H9 (cell line): Measurements from ENCODE around the gene FTO. TPM values are rescaled to one million over a fixed set of nuclear protein-coding genes. Genes with fewer than 3 reads are reported as not detected.

Experiments used
- DNase-seq: peaks from one replicate; pipeline ENCODE4 v3.0.0-alpha.2; 2017
- H2AFZ ChIP-seq: one replicate; pipeline ENCODE4 v1.6.1; 2013; ENCODE audit warnings: mild to moderate bottlenecking, low read length, control low read depth, moderate library complexity
- H2AK5ac ChIP-seq: 2 replicates; pipeline ENCODE4 v1.6.1; 2013; ENCODE audit warnings: low read length, control low read depth, mixed read lengths; ENCODE audit not compliant: insufficient read length
- H2BK120ac ChIP-seq: one replicate; pipeline ENCODE4 v1.6.1; 2013; ENCODE audit warnings: low read depth, mild to moderate bottlenecking, low read length, control low read depth, inconsistent platforms; ENCODE audit not compliant: poor library complexity, severe bottlenecking
- H2BK12ac ChIP-seq: 2 replicates; pipeline ENCODE4 v1.6.1; 2013; ENCODE audit warnings: low read length, control low read depth, mixed read lengths, low read depth; ENCODE audit not compliant: insufficient read length
- H2BK15ac ChIP-seq: 2 replicates; pipeline ENCODE4 v1.6.1; 2013; ENCODE audit warnings: low read depth, low read length, control low read depth
- H2BK20ac ChIP-seq: one replicate; pipeline ENCODE4 v1.6.1; 2013; ENCODE audit warnings: low read depth, mild to moderate bottlenecking, low read length, control low read depth, inconsistent platforms; ENCODE audit not compliant: poor library complexity, severe bottlenecking
- H2BK5ac ChIP-seq: 2 replicates; pipeline ENCODE4 v1.6.1; 2013; ENCODE audit warnings: low read length, control low read depth, mixed read lengths; ENCODE audit not compliant: insufficient read length
- H3K14ac ChIP-seq: 2 replicates; pipeline ENCODE4 v1.6.1; 2013; ENCODE audit warnings: low read length, control low read depth; ENCODE audit not compliant: insufficient read depth
- H3K18ac ChIP-seq: 2 replicates; pipeline ENCODE4 v1.6.1; 2013; ENCODE audit warnings: low read depth, mild to moderate bottlenecking, mixed read lengths, low read length, control low read depth; ENCODE audit not compliant: insufficient read length
- H3K23ac ChIP-seq: 2 replicates; pipeline ENCODE4 v1.6.1; 2013; ENCODE audit warnings: low read length, control low read depth, mixed read lengths, low read depth; ENCODE audit not compliant: insufficient read length
- H3K23me2 ChIP-seq: 2 replicates; pipeline ENCODE4 v1.6.1; 2013; ENCODE audit warnings: low read depth, mild to moderate bottlenecking, mixed read lengths, low read length, control low read depth; ENCODE audit not compliant: insufficient read length, poor library complexity, severe bottlenecking
- H3K27ac ChIP-seq: 2 replicates; pipeline ENCODE4 v1.5.1; 2013; ENCODE audit warnings: low read length, control low read depth, mixed read lengths, low read depth; ENCODE audit not compliant: insufficient read length
- H3K27me3 ChIP-seq: 2 replicates; pipeline ENCODE4 v1.6.1; 2013; ENCODE audit warnings: low read length, control low read depth, inconsistent platforms; ENCODE audit not compliant: insufficient read depth
- H3K4ac ChIP-seq: 2 replicates; pipeline ENCODE4 v1.6.1; 2013; ENCODE audit warnings: low read depth, mild to moderate bottlenecking, control low read depth, inconsistent platforms, low read length, moderate library complexity
- H3K4me1 ChIP-seq: 2 replicates; pipeline ENCODE4 v1.6.1; 2013; ENCODE audit warnings: low read length, control low read depth, inconsistent platforms; ENCODE audit not compliant: insufficient read depth
- H3K4me2 ChIP-seq: 2 replicates; pipeline ENCODE4 v1.6.1; 2013; ENCODE audit warnings: low read length, control low read depth, mixed read lengths; ENCODE audit not compliant: insufficient read length, insufficient read depth
- H3K56ac ChIP-seq: 2 replicates; pipeline ENCODE4 v1.6.1; 2013; ENCODE audit warnings: low read depth, mild to moderate bottlenecking, mixed read lengths, low read length, control low read depth; ENCODE audit not compliant: insufficient read length
- H3K79me1 ChIP-seq: 2 replicates; pipeline ENCODE4 v1.6.1; 2013; ENCODE audit warnings: low read depth, mild to moderate bottlenecking, moderate library complexity, low read length, control low read depth, inconsistent platforms; ENCODE audit not compliant: insufficient read depth, poor library complexity, severe bottlenecking
- H3K79me2 ChIP-seq: 2 replicates; pipeline ENCODE4 v1.6.1; 2013; ENCODE audit warnings: low read length, control low read depth, inconsistent platforms; ENCODE audit not compliant: insufficient read depth
- H3K9ac ChIP-seq: 2 replicates; pipeline ENCODE4 v1.6.1; 2013; ENCODE audit warnings: low read length, control low read depth, mixed read lengths; ENCODE audit not compliant: insufficient read length; ENCODE audit errors: extremely low read depth
- H3K9me3 ChIP-seq: one replicate; pipeline ENCODE4 v1.6.1; 2013; ENCODE audit warnings: low read depth, low read length, inconsistent platforms; ENCODE audit not compliant: control insufficient read depth
- H3T11ph ChIP-seq: one replicate; pipeline ENCODE4 v1.6.1; 2013; ENCODE audit warnings: mild to moderate bottlenecking, low read length, control low read depth, inconsistent platforms
- H4K20me1 ChIP-seq: one replicate; pipeline ENCODE4 v1.6.1; 2013; ENCODE audit not compliant: control insufficient read depth, insufficient read length, insufficient read depth
- H4K5ac ChIP-seq: 2 replicates; pipeline ENCODE4 v1.6.1; 2013; ENCODE audit warnings: low read depth, mild to moderate bottlenecking, mixed read lengths, low read length, control low read depth; ENCODE audit not compliant: insufficient read length
- H4K8ac ChIP-seq: replicated peaks from 2 replicates; pipeline ENCODE4 v1.6.1; 2013; ENCODE audit warnings: low read length, control low read depth, mixed read lengths, low read depth; ENCODE audit not compliant: insufficient read length
- H4K91ac ChIP-seq: 2 replicates; pipeline ENCODE4 v1.6.1; 2013; ENCODE audit warnings: low read depth, mild to moderate bottlenecking, moderate library complexity, mixed read lengths, low read length, control low read depth; ENCODE audit not compliant: insufficient read length
- H3K27ac Mint-ChIP-seq, 3 experiments: 2 replicates in 2 of 3; 3 replicates in 1 of 3; pipeline ENCODE4 v1.8.0; 2020 to 2021; ENCODE audit warnings: mixed read lengths in 3 of 3, mild to moderate bottlenecking in 1 of 3, moderate library complexity in 1 of 3
- H3K27me3 Mint-ChIP-seq: 2 replicates; pipeline ENCODE4 v1.8.0; 2021; ENCODE audit warnings: low read depth, mild to moderate bottlenecking, moderate library complexity, mixed read lengths
- H3K36me3 Mint-ChIP-seq, 3 experiments: 2 replicates in 2 of 3; 3 replicates in 1 of 3; pipeline ENCODE4 v1.8.0; 2020 to 2021; ENCODE audit warnings: low read depth in 3 of 3, mixed read lengths in 3 of 3; ENCODE audit not compliant: insufficient read depth in 1 of 3
- H3K4me1 Mint-ChIP-seq, 2 experiments: 2 replicates each; pipeline ENCODE4 v1.8.0; 2020; ENCODE audit warnings: mixed read lengths in 2 of 2
- H3K4me3 Mint-ChIP-seq, 2 experiments: 2 replicates in 1 of 2; 3 replicates in 1 of 2; pipeline ENCODE4 v1.8.0; 2020 to 2021; ENCODE audit warnings: mild to moderate bottlenecking in 2 of 2, mixed read lengths in 2 of 2, moderate library complexity in 1 of 2
- H3K9me3 Mint-ChIP-seq, 2 experiments: 2 replicates in 1 of 2; 3 replicates in 1 of 2; pipeline ENCODE4 v1.8.0; 2020; ENCODE audit warnings: mild to moderate bottlenecking in 2 of 2, mixed read lengths in 2 of 2, moderate library complexity in 1 of 2
- WGBS: extraction: QIAGEN DNeasy Blood & Tissue Kit; methylation state at CpG from one replicate; pipeline ENCODE4 v1.1.7; 2013; ENCODE audit warnings: missing lambda C conversion rate, low lambda C conversion rate, mixed read lengths; ENCODE audit not compliant: insufficient read length; ENCODE audit errors: extremely low coverage; 5-methylcytosine and 5-hydroxymethylcytosine counted together
- long read RNA-seq: library from polyadenylated mRNA; unstranded; transcript quantifications from one replicate; pipeline ENCODE4 v2.0.0, GENCODE V29; 2020
- total RNA-seq: library from RNA; stranded (reverse); gene quantifications from 2 replicates; pipeline ENCODE4 v1.2.1, GENCODE V29; 2021
- TF ChIP-seq, protein P1 (sequence below): fragments of 200-600 bp; sonication (generic); conservative IDR thresholded peaks from 3 replicates; pipeline ENCODE4 v1.8.0; 2021; ENCODE audit warnings: antibody characterized with exemption, mild to moderate bottlenecking

The FTO gene
- total RNA-seq = 67.9 and 69.0 TPM in 2 replicates
- long read RNA-seq, full-length matches to known transcripts = 42 of 85 reads
- long read RNA-seq, partial matches to known transcripts = 1 of 85 reads
- long read RNA-seq, other reads (novel, unspliced or antisense) = 42 of 85 reads

DNA sequence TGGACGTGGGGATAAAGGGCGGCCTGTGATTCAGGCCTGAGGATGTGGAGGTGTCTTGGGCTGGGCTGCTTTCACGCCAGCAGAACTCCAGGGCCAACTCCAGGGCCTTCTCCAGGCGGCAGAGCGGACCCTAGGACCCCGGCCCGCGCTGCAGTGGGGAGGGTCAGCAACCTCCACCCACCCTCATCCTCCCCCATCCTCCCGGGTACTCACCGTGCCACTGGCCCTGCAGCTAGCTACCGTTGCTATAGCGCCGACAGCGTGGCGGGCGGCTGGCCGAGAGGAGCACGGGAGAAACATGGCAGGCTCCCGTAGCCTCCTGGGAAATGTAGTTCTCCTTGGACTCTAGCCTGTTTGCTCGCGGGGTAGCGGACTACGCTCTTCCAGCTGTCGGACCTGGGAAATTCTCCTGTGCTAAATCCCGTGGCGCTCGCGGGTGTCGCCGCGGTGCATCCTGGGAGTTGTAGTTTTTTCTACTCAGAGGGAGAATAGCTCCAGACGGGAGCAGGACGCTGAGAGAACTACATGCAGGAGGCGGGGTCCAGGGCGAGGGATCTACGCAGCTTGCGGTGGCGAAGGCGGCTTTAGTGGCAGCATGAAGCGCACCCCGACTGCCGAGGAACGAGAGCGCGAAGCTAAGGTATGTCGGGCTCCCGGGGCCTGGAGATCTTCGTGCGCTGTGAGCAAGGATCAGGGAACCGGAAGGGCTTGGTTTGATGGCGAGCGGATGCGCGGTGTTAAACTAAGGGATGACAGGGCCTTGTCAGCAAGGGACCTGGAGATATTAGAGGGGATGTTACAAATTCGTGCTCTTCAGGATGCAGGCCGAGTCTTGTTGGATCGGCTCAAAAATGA is at the start of gene FTO, which contains the start of gene RPGRIP1L:
Gene FTO (plus strand): TSS at position 567 of the 855 bp plus-strand sequence.
Gene RPGRIP1L (minus strand): TSS at position 270 of the 855 bp plus-strand sequence. CDS start 3,136 bp downstream, outside the sequence.
- H3K23ac ChIP-seq = no peak within 1 kb of the TSS
- H3K56ac ChIP-seq = no peak within 1 kb of the TSS
- Mint-ChIP-seq H3K36me3 (peaks cover 4 to 9% (median 5%) of the 10 kb centered on the region in 3 experiments; a peak in 5 of 7 replicates), H3K4me1 (peaks cover 8 to 13% of the 10 kb centered on the region in 2 experiments), H3K27ac (peak within 1 kb of the TSS; percentile 81 to 97 (median 95); a peak in 6 of 7 replicates), H3K27me3 (no peaks in the 10 kb centered on the region), H3K4me3 (peak within 1 kb of the TSS; percentile 93 to 97), H3K9me3 (peaks cover 0 to under 1% of the 10 kb centered on the region in 2 experiments; a peak in 2 of 5 replicates)
- DNase-seq = peak; percentile 99
- peak within 1 kb of the TSS; percentile 82 for H3K4me2 ChIP-seq
- no peak within 1 kb of the TSS for H3K18ac ChIP-seq
- H4K8ac ChIP-seq = no peak within 1 kb of the TSS
- no peak within 1 kb of the TSS for H3T11ph ChIP-seq
- no peak within 1 kb of the TSS for H2AFZ ChIP-seq
- H2BK5ac ChIP-seq = no peak within 1 kb of the TSS
- no peaks in the 10 kb centered on the region for H3K4me1 ChIP-seq
- H3K14ac ChIP-seq = no peak within 1 kb of the TSS
- TF ChIP-seq, protein P1, sequence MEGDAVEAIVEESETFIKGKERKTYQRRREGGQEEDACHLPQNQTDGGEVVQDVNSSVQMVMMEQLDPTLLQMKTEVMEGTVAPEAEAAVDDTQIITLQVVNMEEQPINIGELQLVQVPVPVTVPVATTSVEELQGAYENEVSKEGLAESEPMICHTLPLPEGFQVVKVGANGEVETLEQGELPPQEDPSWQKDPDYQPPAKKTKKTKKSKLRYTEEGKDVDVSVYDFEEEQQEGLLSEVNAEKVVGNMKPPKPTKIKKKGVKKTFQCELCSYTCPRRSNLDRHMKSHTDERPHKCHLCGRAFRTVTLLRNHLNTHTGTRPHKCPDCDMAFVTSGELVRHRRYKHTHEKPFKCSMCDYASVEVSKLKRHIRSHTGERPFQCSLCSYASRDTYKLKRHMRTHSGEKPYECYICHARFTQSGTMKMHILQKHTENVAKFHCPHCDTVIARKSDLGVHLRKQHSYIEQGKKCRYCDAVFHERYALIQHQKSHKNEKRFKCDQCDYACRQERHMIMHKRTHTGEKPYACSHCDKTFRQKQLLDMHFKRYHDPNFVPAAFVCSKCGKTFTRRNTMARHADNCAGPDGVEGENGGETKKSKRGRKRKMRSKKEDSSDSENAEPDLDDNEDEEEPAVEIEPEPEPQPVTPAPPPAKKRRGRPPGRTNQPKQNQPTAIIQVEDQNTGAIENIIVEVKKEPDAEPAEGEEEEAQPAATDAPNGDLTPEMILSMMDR = no peak
- H2BK20ac ChIP-seq = no peak within 1 kb of the TSS
- H3K4ac ChIP-seq = no peak within 1 kb of the TSS
- H4K20me1 ChIP-seq = no peaks in the 10 kb centered on the region
- H3K79me1 ChIP-seq = no peaks in the 10 kb centered on the region
- H3K9me3 ChIP-seq = no peaks in the 10 kb centered on the region
- no peak within 1 kb of the TSS for H4K5ac ChIP-seq
- no peak within 1 kb of the TSS for H3K27ac ChIP-seq
- H4K91ac ChIP-seq = no peak within 1 kb of the TSS
- 0 out of 2 replicates have a peak, but pooled peaks cover 1% of the 10 kb centered on the region for H3K79me2 ChIP-seq
- no CpG with 5 or more reads among the region's 57 CpGs for WGBS
- H3K9ac ChIP-seq = peak within 1 kb of the TSS; percentile 71
- no peak within 1 kb of the TSS for H2AK5ac ChIP-seq
- no peaks in the 10 kb centered on the region for H3K27me3 ChIP-seq
- peaks cover 7% of the 10 kb centered on the region for H3K23me2 ChIP-seq
- H2BK120ac ChIP-seq = no peak within 1 kb of the TSS
- no peak within 1 kb of the TSS for H2BK12ac ChIP-seq
- no peak within 1 kb of the TSS for H2BK15ac ChIP-seq
